ENCODE results near the gene LCE3D. TPM values are rescaled to one million over a fixed set of nuclear protein-coding genes. Genes with fewer than 3 reads are reported as not detected.

LCE3D gene, protein sequence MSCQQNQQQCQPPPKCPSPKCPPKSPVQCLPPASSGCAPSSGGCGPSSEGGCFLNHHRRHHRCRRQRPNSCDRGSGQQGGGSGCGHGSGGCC
- polyA plus RNA-seq (not detected in 2 replicates), polyA minus RNA-seq (not detected in 2 replicates)

DNA sequence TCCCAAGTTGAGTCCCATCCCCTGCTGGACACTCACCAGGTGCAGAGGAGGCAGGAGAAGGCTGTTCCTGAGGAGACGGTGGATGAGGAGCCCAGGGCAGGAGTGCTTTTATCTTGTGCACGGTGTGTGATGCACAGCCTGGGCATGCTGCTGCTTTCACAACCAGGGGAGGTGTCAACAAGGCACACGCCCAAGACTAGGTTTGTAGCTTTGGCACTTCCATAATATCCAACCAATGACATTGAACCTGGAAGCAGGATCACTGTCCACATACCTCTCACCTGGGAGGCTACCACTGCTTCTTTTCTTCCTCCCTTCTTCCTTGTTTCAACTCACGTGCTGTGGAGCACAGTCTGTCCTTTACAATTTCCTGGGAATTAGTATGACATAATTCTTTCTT, at the start of gene LCE3D:
Gene LCE3D, minus strand, starts transcription at position 84 of the 400 bp plus-strand sequence. CDS start 580 bp downstream, outside the sequence.
- no peaks in the 10 kb centered on the region for H3K36me3 ChIP-seq (ENCODE audit: insufficient read depth, low read length)
- no peak within 1 kb of the TSS for H2AFZ ChIP-seq (ENCODE audit: low read depth, low read length)
- TF ChIP-seq, protein P1, sequence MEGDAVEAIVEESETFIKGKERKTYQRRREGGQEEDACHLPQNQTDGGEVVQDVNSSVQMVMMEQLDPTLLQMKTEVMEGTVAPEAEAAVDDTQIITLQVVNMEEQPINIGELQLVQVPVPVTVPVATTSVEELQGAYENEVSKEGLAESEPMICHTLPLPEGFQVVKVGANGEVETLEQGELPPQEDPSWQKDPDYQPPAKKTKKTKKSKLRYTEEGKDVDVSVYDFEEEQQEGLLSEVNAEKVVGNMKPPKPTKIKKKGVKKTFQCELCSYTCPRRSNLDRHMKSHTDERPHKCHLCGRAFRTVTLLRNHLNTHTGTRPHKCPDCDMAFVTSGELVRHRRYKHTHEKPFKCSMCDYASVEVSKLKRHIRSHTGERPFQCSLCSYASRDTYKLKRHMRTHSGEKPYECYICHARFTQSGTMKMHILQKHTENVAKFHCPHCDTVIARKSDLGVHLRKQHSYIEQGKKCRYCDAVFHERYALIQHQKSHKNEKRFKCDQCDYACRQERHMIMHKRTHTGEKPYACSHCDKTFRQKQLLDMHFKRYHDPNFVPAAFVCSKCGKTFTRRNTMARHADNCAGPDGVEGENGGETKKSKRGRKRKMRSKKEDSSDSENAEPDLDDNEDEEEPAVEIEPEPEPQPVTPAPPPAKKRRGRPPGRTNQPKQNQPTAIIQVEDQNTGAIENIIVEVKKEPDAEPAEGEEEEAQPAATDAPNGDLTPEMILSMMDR (IDR thresholded peaks at IDR 0.05; ENCODE audit: poor library complexity, severe bottlenecking): no peak
- no peak for TF ChIP-seq SMC3 (conservative IDR thresholded peaks at IDR 0.05; ENCODE audit: poor library complexity)
- TF ChIP-seq, protein P2, sequence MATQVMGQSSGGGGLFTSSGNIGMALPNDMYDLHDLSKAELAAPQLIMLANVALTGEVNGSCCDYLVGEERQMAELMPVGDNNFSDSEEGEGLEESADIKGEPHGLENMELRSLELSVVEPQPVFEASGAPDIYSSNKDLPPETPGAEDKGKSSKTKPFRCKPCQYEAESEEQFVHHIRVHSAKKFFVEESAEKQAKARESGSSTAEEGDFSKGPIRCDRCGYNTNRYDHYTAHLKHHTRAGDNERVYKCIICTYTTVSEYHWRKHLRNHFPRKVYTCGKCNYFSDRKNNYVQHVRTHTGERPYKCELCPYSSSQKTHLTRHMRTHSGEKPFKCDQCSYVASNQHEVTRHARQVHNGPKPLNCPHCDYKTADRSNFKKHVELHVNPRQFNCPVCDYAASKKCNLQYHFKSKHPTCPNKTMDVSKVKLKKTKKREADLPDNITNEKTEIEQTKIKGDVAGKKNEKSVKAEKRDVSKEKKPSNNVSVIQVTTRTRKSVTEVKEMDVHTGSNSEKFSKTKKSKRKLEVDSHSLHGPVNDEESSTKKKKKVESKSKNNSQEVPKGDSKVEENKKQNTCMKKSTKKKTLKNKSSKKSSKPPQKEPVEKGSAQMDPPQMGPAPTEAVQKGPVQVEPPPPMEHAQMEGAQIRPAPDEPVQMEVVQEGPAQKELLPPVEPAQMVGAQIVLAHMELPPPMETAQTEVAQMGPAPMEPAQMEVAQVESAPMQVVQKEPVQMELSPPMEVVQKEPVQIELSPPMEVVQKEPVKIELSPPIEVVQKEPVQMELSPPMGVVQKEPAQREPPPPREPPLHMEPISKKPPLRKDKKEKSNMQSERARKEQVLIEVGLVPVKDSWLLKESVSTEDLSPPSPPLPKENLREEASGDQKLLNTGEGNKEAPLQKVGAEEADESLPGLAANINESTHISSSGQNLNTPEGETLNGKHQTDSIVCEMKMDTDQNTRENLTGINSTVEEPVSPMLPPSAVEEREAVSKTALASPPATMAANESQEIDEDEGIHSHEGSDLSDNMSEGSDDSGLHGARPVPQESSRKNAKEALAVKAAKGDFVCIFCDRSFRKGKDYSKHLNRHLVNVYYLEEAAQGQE (IDR thresholded peaks at IDR 0.05; ENCODE audit: borderline replicate concordance): no peak
- TF ChIP-seq EZH2 (IDR thresholded peaks at IDR 0.05; ENCODE audit: borderline replicate concordance, insufficient read depth, low read length, poor library complexity, severe bottlenecking): no peak
- no peak for TF ChIP-seq EP300 (conservative IDR thresholded peaks at IDR 0.05; ENCODE audit: poor library complexity, severe bottlenecking)
- TF ChIP-seq TAF1 (IDR thresholded peaks at IDR 0.05; ENCODE audit: low read depth): no peak
- TF ChIP-seq RAD21 (conservative IDR thresholded peaks at IDR 0.05): no peak
- H3K9ac ChIP-seq (ENCODE audit: low read length): no peak within 1 kb of the TSS
- no peak within 1 kb of the TSS for H3K27ac ChIP-seq (ENCODE audit: low read length)
- H3K27me3 ChIP-seq (ENCODE audit: insufficient read depth, low read depth, low read length): no peaks in the 10 kb centered on the region
- H3K4me3 ChIP-seq (ENCODE audit: low read length): no peak within 1 kb of the TSS
- no peaks in the 10 kb centered on the region for H3K9me2 ChIP-seq (ENCODE audit: insufficient read depth, low read length)
- H3K9me3 ChIP-seq (ENCODE audit: low read length): no peaks in the 10 kb centered on the region
- no peaks in the 10 kb centered on the region for H3K79me2 ChIP-seq (replicated peaks; ENCODE audit: insufficient read depth, low read length)
- H4K20me1 ChIP-seq (ENCODE audit: insufficient read depth): no peaks in the 10 kb centered on the region
- H3K4me2 ChIP-seq (ENCODE audit: low read length): no peak within 1 kb of the TSS
- no peaks in the 10 kb centered on the region for H3F3A ChIP-seq (ENCODE audit: insufficient read depth, low read length, poor library complexity, severe bottlenecking)

DNA sequence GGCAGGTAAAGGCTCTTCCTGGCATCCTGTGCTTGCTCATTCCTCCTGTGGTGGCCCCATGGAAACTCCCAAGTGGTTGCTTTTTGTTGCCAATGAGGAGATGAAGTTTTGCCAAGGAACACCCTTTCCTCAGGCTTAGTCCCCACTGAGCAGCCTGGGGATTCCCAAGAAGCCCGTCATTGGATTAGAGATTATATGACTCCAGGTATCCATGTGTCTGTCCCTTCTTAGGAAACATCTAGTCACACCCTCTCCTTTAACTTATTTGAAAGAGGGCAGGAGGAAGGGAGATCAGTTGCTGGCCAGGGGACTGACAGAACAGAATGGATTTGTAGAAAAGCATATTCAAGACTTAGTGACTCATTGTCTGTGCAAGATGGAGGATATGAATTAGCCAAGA, 46.4 kb upstream of the LCE3D start:
- H3K36me3 ChIP-seq (ENCODE audit: insufficient read depth, low read length): no peaks in the 10 kb centered on the region
- H3K4me3 ChIP-seq (ENCODE audit: low read length): no peak overlapping the region
- H3K9me3 ChIP-seq (ENCODE audit: low read length): peaks cover 11% of the 10 kb centered on the region
- H3K27me3 ChIP-seq (ENCODE audit: insufficient read depth, low read depth, low read length): no peaks in the 10 kb centered on the region
- no peaks in the 10 kb centered on the region for H3F3A ChIP-seq (ENCODE audit: insufficient read depth, low read length, poor library complexity, severe bottlenecking)
- no peak overlapping the region for H2AFZ ChIP-seq (ENCODE audit: low read depth, low read length)
- H4K20me1 ChIP-seq (ENCODE audit: insufficient read depth): no peaks in the 10 kb centered on the region
- TF ChIP-seq, protein P2 (IDR thresholded peaks at IDR 0.05; ENCODE audit: borderline replicate concordance): no peak
- TF ChIP-seq EZH2 (IDR thresholded peaks at IDR 0.05; ENCODE audit: borderline replicate concordance, insufficient read depth, low read length, poor library complexity, severe bottlenecking) (no peak), EP300 (conservative IDR thresholded peaks at IDR 0.05; ENCODE audit: poor library complexity, severe bottlenecking) (no peak), SMC3 (conservative IDR thresholded peaks at IDR 0.05; ENCODE audit: poor library complexity) (no peak), TAF1 (IDR thresholded peaks at IDR 0.05; ENCODE audit: low read depth) (no peak)
- TF ChIP-seq, protein P1 (IDR thresholded peaks at IDR 0.05; ENCODE audit: poor library complexity, severe bottlenecking): no peak
- H3K9me2 ChIP-seq (ENCODE audit: insufficient read depth, low read length): no peaks in the 10 kb centered on the region
- H3K9ac ChIP-seq (ENCODE audit: low read length): no peak overlapping the region
- H3K79me2 ChIP-seq (replicated peaks; ENCODE audit: insufficient read depth, low read length): no peaks in the 10 kb centered on the region
- H3K4me2 ChIP-seq (ENCODE audit: low read length): no peak overlapping the region
- H3K27ac ChIP-seq (ENCODE audit: low read length): no peak overlapping the region
